ENCODE results near the gene TCF4. TPM values are rescaled to one million over a fixed set of nuclear protein-coding genes. Genes with fewer than 3 reads are reported as not detected.

TCF4 gene
- total RNA-seq, 1 donor from 2014 or later = 15.7 TPM

- Histone ChIP-seq H3K27me3 (ENCODE audit: control insufficient read depth, insufficient read depth, low read length) (no peaks in the 10 kb centered on the region), H3K36me3 (ENCODE audit: control insufficient read depth, insufficient read depth, low read length) (no peaks in the 10 kb centered on the region), H3K4me3 (ENCODE audit: low read depth, low read length) (no peak overlapping the region)
- no peak for DNase-seq (ENCODE audit: low read depth)
- TF ChIP-seq CTCF (IDR thresholded peaks at IDR 0.05; ENCODE audit: insufficient read depth, low read length, poor library complexity, severe bottlenecking) = no peak
Measured at GRCh38 chr18:55317324-55317723, 270.7 kb downstream of the TCF4 start.

GRCh38 chr18:55316486-55317184 lies 271.4 kb downstream of the TCF4 start:
- no peak for TF ChIP-seq CTCF (IDR thresholded peaks at IDR 0.05; ENCODE audit: insufficient read depth, low read length, poor library complexity, severe bottlenecking)
- no peak overlapping the region for H3K4me3 ChIP-seq (ENCODE audit: low read depth, low read length)
- H3K27me3 ChIP-seq (ENCODE audit: control insufficient read depth, insufficient read depth, low read length) = no peaks in the 10 kb centered on the region
- no peak for DNase-seq (ENCODE audit: low read depth)
- no peaks in the 10 kb centered on the region for H3K36me3 ChIP-seq (ENCODE audit: control insufficient read depth, insufficient read depth, low read length)

- no peak for TF ChIP-seq CTCF (IDR thresholded peaks at IDR 0.05; ENCODE audit: insufficient read depth, low read length, poor library complexity, severe bottlenecking)
- no peak for DNase-seq (ENCODE audit: low read depth)
- Histone ChIP-seq H3K27me3 (ENCODE audit: control insufficient read depth, insufficient read depth, low read length) (no peaks in the 10 kb centered on the region), H3K36me3 (ENCODE audit: control insufficient read depth, insufficient read depth, low read length) (no peaks in the 10 kb centered on the region), H3K4me3 (ENCODE audit: low read depth, low read length) (no peak overlapping the region)
Measured at GRCh38 chr18:55314615-55315237, 273.3 kb downstream of the TCF4 start.

- no peak for TF ChIP-seq CTCF (IDR thresholded peaks at IDR 0.05; ENCODE audit: insufficient read depth, low read length, poor library complexity, severe bottlenecking)
- H3K4me3 ChIP-seq (ENCODE audit: low read depth, low read length) = no peak overlapping the region
- no peak for DNase-seq (ENCODE audit: low read depth)
- no peaks in the 10 kb centered on the region for H3K27me3 ChIP-seq (ENCODE audit: control insufficient read depth, insufficient read depth, low read length)
- H3K36me3 ChIP-seq (ENCODE audit: control insufficient read depth, insufficient read depth, low read length) = no peaks in the 10 kb centered on the region
Measured at GRCh38 chr18:55314031-55314430, 274.0 kb downstream of the TCF4 start.

- no peak for DNase-seq (ENCODE audit: low read depth)
- Histone ChIP-seq H3K4me3 (ENCODE audit: low read depth, low read length) (no peak overlapping the region), H3K36me3 (ENCODE audit: control insufficient read depth, insufficient read depth, low read length) (no peaks in the 10 kb centered on the region), H3K27me3 (ENCODE audit: control insufficient read depth, insufficient read depth, low read length) (no peaks in the 10 kb centered on the region)
- no peak for TF ChIP-seq CTCF (IDR thresholded peaks at IDR 0.05; ENCODE audit: insufficient read depth, low read length, poor library complexity, severe bottlenecking)
Measured at GRCh38 chr18:55310863-55311262, 277.1 kb downstream of the TCF4 start.

Data from kidney epithelial cell (primary cell).